ENCODE data around the gene NR1H2.
A peak's percentile ranks its signal among the peaks of the same experiment; 100 is the strongest.
"Not testable (repeated sequence)": the region's sequence is repeated elsewhere in the genome, so short reads cannot be mapped to it uniquely, and the experiment has no call there.

NR1H2 gene

DNA sequence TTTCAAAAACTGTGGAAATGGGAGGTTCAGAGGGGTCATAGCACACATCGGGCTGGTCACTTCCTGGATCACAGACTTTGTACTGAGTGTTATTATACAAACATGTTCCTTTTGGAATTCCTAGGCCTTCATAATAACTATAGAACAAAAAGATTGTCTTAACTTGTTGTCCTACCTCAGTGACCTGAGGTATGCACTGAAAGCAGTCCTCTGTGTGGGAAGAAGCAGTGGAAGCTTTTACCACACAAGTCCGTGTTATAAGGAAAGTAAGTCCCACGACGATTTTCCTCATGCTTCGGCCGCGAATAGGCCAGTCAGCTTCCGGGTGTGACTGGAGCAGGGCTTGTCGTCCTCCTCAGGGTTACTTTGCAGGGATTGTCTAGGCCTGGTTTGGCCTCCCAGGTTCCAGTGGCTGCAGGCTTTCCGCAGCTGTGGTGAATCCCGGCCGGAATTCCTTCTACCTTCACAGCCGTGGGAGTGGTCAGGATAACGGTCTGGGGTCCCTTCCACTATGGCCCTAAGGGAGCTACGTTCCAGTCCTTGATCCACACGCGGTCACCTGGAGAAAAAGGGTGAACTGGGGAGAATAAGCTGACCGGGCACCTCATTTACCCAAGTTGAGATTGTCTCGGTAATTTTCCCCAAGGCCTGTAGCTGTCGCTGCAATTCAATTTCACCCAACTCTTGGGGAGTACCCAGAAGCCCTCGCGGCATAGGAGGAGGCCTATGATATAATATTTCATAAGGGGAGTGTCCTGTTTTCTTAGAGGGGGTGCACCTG, 26.8 kb upstream of the NR1H2 start:
- DNase-seq (ENCODE audit: low read depth) = no peak
- no peak overlapping the region for H3K4me3 ChIP-seq (ENCODE audit: low read depth, low read length)
- TF ChIP-seq, protein P1, sequence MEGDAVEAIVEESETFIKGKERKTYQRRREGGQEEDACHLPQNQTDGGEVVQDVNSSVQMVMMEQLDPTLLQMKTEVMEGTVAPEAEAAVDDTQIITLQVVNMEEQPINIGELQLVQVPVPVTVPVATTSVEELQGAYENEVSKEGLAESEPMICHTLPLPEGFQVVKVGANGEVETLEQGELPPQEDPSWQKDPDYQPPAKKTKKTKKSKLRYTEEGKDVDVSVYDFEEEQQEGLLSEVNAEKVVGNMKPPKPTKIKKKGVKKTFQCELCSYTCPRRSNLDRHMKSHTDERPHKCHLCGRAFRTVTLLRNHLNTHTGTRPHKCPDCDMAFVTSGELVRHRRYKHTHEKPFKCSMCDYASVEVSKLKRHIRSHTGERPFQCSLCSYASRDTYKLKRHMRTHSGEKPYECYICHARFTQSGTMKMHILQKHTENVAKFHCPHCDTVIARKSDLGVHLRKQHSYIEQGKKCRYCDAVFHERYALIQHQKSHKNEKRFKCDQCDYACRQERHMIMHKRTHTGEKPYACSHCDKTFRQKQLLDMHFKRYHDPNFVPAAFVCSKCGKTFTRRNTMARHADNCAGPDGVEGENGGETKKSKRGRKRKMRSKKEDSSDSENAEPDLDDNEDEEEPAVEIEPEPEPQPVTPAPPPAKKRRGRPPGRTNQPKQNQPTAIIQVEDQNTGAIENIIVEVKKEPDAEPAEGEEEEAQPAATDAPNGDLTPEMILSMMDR (IDR thresholded peaks at IDR 0.05; ENCODE audit: insufficient read depth, low read depth, low read length, missing control alignments) = no peak

DNA sequence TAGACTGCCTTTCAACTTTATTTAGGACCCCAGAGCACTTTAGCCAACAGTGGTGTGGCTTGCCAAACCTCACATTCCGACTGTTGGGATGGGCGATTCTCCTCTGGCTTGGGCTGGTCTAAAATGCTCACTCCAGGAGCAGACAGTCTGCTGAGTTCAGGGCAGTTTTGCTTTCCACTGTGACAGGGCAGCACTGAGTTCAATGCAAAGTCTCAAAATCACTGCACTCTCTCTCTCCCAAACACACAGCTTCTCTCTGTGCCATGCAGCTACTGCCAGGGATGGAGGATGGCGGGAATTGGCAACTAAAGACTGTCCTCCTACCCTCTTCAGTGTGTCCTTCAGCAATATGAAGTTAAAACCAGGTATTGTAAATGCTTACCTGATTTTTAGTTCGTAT, 24.0 kb upstream of the NR1H2 start:
- TF ChIP-seq, protein P1 (IDR thresholded peaks at IDR 0.05; ENCODE audit: insufficient read depth, low read depth, low read length, missing control alignments) = no peak
- DNase-seq (ENCODE audit: low read depth) = no peak
- no peak overlapping the region for H3K4me3 ChIP-seq (ENCODE audit: low read depth, low read length)

DNA sequence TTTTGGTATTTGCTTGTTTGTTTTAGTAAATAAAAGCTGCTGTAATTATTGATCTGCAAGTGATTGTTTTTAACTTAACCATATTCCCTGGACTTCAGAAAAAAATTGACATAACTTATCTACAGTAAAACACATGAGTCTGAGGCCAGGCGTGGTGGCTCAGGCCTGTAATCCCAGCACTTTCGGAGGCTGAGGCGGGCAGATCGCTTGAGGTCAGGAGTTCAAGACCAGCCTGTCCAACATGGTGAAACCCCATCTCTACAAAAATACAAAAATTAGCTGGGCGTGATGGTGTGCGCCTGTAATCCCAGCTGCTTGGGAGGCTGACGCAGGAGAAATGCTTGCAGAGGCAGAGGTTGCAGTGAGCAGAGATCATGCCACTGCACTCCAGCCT, 22.8 kb upstream of the NR1H2 start:
- DNase-seq (ENCODE audit: low read depth); H3K4me3 ChIP-seq (ENCODE audit: low read depth, low read length): not testable (repeated sequence)

DNA sequence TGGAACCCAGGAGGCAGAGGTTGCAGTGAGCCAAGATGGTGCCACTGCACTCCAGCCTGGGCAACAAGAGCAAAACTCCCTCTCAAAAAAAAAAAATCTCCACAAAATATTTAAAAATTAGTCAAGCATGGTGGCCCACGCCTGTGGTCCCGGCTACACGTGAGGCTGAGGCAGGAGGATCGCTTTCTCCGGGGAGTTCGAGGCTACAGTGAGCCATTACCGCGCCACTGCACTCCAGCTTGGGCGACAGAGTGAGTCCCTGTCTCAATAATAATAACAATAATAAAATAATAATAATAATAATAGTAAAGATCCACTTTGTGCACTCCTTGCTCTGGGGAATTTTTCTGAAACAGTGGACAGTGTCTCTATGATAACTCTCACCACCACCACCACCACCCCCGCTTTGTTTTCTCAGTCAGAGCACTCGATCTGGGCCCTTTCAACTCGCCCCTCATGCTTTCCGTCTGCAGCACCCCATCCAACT, 19.5 kb upstream of the NR1H2 start:
- H3K4me3 ChIP-seq (ENCODE audit: low read depth, low read length) = peak overlapping the region; percentile 81
- no peak for DNase-seq (ENCODE audit: low read depth)
- TF ChIP-seq, protein P1 (IDR thresholded peaks at IDR 0.05; ENCODE audit: insufficient read depth, low read depth, low read length, missing control alignments) = no peak

DNA sequence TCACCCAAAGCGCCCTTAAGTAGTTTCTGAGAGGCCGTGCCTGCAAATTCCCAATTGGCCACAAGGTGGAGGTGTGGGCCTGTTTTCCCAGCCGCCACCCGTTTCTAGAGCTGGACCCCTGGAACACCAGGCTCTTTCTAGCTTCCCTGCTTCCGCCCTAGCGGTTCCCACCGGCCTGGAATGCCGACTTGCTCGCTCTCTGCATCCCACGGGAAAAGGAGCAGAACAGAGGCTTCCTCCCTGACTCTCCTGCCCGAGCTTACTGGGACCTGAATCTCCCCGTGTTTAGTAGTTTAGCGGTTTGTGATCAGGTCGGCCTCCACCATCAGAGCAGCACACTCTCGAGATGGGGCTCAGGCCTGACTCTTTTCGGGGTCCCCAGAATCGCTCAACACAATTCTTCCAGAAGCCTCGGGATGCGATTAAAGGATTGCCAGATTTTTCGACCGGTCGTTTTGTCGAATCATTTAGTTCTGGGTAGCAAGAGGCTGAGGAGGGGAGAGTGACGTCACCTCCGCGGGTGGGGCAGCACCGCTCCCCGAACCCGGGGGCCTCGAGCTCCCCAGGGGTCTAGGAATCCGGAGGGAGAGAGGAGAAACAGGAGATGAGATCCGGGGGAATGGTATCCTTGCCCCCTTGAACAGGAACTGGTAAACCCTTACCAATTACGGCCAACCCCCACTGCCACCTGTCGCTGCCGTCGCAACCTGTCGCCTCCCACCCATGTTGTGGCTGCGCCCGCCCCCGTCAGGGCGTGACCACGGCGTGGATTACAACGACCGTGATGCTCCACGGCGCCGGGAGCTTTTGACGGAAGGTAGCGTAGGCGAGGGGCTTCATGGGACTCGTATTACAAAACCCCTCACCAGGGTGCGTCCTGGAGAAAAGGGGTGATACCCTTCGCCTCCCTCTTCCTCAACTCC, 18.8 kb upstream of the NR1H2 start:
- peak overlapping the region; percentile 81 for H3K4me3 ChIP-seq (ENCODE audit: low read depth, low read length)
- DNase-seq (ENCODE audit: low read depth) = peak; percentile 93
- TF ChIP-seq, protein P1 (IDR thresholded peaks at IDR 0.05; ENCODE audit: insufficient read depth, low read depth, low read length, missing control alignments) = peak; percentile 80

DNA sequence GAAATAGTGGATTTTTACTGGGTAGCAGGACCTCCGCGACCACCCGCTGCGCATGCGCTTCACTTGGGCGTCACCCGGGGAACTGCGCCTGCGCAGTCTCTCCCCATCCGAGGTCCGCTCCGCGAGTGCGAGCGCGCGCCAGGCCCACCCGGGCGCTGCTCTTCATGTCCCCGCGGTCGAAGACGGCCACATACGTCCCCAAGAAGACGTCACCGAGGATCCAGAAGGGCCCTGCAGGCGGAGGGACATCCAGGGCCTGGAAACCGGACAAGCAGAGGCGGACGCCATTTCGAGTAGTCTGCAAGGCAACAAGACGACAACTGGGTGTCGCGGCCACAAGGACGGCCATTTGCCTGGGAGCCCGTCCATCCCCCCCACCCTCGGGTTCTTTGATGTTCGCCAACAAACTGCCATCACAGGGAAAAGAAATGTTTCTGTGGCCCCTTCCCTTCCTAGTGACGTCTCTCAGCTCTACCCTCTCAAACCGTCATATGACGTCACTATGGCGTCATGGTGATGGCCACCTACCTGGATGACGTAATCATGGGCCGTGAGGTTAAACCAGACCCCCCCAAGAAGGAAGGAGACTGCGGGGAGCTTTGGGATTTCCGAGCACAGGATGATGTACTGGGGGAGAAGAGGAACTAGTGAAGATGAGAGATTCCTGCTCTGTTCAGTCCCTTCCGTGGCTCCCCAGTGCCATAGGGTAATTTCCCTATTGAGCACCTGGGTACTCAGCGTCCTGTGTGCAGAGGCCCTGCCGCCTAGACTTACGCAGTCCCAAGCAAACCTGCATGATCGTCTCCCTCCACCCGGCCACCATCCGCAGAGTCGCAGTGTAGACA, 17.6 kb upstream of the NR1H2 start:
- TF ChIP-seq, protein P1 (IDR thresholded peaks at IDR 0.05; ENCODE audit: insufficient read depth, low read depth, low read length, missing control alignments) = no peak
- peak overlapping the region; percentile 81 for H3K4me3 ChIP-seq (ENCODE audit: low read depth, low read length)
- peak; percentile 91 for DNase-seq (ENCODE audit: low read depth)

Measured in GM12865 (cell line).